ENCODE measurements around the gene SLC25A10. TPM values are rescaled to one million over a fixed set of nuclear protein-coding genes. Genes with fewer than 3 reads are reported as not detected.

SLC25A10 gene
- total RNA-seq, 1 experiment from 2014 or later = 46.8 TPM

DNA sequence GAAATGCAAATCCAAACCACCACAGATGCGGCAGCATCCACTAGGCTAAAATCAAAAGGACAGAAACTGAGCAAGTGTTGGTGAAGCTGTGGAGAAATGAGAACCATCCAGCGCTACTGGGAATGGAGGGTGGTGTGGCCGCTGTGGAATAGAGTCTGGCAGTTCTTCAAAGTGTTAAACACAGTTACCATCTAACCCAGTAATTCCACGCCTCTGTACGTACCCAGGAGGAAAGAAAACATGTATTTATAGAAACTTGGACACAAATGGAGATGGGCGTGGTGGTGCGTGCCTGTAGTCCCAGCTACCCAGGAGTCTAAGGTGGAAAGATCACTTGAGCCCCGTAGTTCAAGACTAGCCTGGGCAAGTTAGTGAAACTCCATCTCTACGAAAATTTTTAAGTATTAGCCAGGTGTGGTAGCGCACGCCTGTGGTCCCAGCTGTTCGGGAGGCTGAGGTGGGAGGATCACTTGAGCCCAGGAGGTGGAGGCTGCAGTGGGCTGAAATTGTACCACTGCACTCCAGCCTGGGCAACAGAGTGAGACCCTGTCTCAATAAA is 11.6 kb downstream of the SLC25A10 start:
- Histone ChIP-seq H3K27me3 (replicated peaks; ENCODE audit: insufficient read depth, low read depth, low read length, poor library complexity) (no peaks in the 10 kb centered on the region), H3K9me3 (ENCODE audit: low read depth, low read length, poor library complexity, severe bottlenecking) (no peaks in the 10 kb centered on the region), H3K27ac (ENCODE audit: low read depth, low read length, poor library complexity, severe bottlenecking) (no peak overlapping the region), H3K4me1 (ENCODE audit: insufficient read depth, low read length, poor library complexity, severe bottlenecking) (peaks cover 11% of the 10 kb centered on the region), H3K36me3 (ENCODE audit: insufficient read depth, low read length, poor library complexity, severe bottlenecking) (no peaks in the 10 kb centered on the region), H3K4me3 (ENCODE audit: low read depth, low read length, poor library complexity, severe bottlenecking) (no peak overlapping the region)
- intact Hi-C loops (cut with micrococcal nuclease; ENCODE audit: unreplicated experiment) = no loop called here
- CTCF ChIA-PET = no interaction called here
- POLR2A ChIA-PET (ENCODE audit: low non-redundant PET) = no interaction called here
- no peak for DNase-seq (ENCODE audit: low spot score)
- no peak for TF ChIP-seq EZH2 (IDR thresholded peaks at IDR 0.05; ENCODE audit: borderline replicate concordance, low read depth, low read length, poor library complexity, severe bottlenecking)
- TF ChIP-seq, protein P1, sequence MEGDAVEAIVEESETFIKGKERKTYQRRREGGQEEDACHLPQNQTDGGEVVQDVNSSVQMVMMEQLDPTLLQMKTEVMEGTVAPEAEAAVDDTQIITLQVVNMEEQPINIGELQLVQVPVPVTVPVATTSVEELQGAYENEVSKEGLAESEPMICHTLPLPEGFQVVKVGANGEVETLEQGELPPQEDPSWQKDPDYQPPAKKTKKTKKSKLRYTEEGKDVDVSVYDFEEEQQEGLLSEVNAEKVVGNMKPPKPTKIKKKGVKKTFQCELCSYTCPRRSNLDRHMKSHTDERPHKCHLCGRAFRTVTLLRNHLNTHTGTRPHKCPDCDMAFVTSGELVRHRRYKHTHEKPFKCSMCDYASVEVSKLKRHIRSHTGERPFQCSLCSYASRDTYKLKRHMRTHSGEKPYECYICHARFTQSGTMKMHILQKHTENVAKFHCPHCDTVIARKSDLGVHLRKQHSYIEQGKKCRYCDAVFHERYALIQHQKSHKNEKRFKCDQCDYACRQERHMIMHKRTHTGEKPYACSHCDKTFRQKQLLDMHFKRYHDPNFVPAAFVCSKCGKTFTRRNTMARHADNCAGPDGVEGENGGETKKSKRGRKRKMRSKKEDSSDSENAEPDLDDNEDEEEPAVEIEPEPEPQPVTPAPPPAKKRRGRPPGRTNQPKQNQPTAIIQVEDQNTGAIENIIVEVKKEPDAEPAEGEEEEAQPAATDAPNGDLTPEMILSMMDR (conservative IDR thresholded peaks at IDR 0.05; ENCODE audit: low read depth, low read length) = no peak
- no TSS peak for BruUV-seq (replicated peaks)

DNA sequence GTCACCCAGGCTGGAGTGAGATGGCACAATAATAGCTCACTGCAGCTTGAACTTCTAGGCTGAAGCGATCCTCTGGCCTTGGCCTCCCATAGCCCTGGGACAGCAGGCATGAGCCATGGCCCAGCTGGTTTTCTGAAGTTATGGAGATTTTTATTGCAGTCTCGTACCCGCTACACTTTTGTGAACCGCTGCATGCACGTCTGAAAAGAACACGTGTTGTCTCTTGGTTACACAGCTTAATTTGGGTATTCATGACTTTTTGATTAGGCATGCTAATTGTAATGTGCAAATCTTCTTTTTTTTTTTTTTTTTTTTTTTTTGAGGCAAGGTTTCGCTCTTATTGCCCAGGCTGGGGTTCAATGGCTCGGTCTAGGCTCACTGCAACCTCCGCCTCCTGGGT is 13.4 kb downstream of the SLC25A10 start:
- BruUV-seq (replicated peaks) = no TSS peak
- H3K4me1 ChIP-seq (ENCODE audit: insufficient read depth, low read length, poor library complexity, severe bottlenecking) = peaks cover 11% of the 10 kb centered on the region
- ChIA-PET CTCF (no interaction called here), POLR2A (ENCODE audit: low non-redundant PET) (no interaction called here)
- H3K36me3 ChIP-seq (ENCODE audit: insufficient read depth, low read length, poor library complexity, severe bottlenecking) = no peaks in the 10 kb centered on the region
- no peak overlapping the region for H3K4me3 ChIP-seq (ENCODE audit: low read depth, low read length, poor library complexity, severe bottlenecking)
- no peaks in the 10 kb centered on the region for H3K9me3 ChIP-seq (ENCODE audit: low read depth, low read length, poor library complexity, severe bottlenecking)
- no peaks in the 10 kb centered on the region for H3K27me3 ChIP-seq (replicated peaks; ENCODE audit: insufficient read depth, low read depth, low read length, poor library complexity)
- H3K27ac ChIP-seq (ENCODE audit: low read depth, low read length, poor library complexity, severe bottlenecking) = no peak overlapping the region
- intact Hi-C loops (cut with micrococcal nuclease; ENCODE audit: unreplicated experiment) = no loop called here
- DNase-seq (ENCODE audit: low spot score) = no peak
- TF ChIP-seq, protein P1 (conservative IDR thresholded peaks at IDR 0.05; ENCODE audit: low read depth, low read length) = no peak
- no peak for TF ChIP-seq EZH2 (IDR thresholded peaks at IDR 0.05; ENCODE audit: borderline replicate concordance, low read depth, low read length, poor library complexity, severe bottlenecking)

- Histone ChIP-seq H3K27ac (ENCODE audit: low read depth, low read length, poor library complexity, severe bottlenecking) (no peak overlapping the region), H3K36me3 (ENCODE audit: insufficient read depth, low read length, poor library complexity, severe bottlenecking) (no peaks in the 10 kb centered on the region), H3K4me1 (ENCODE audit: insufficient read depth, low read length, poor library complexity, severe bottlenecking) (peaks cover 12% of the 10 kb centered on the region), H3K9me3 (ENCODE audit: low read depth, low read length, poor library complexity, severe bottlenecking) (no peaks in the 10 kb centered on the region), H3K27me3 (replicated peaks; ENCODE audit: insufficient read depth, low read depth, low read length, poor library complexity) (no peaks in the 10 kb centered on the region), H3K4me3 (ENCODE audit: low read depth, low read length, poor library complexity, severe bottlenecking) (no peak overlapping the region)
- no peak for TF ChIP-seq EZH2 (IDR thresholded peaks at IDR 0.05; ENCODE audit: borderline replicate concordance, low read depth, low read length, poor library complexity, severe bottlenecking)
- TF ChIP-seq, protein P1 (conservative IDR thresholded peaks at IDR 0.05; ENCODE audit: low read depth, low read length) = no peak
- intact Hi-C loops (cut with micrococcal nuclease; ENCODE audit: unreplicated experiment) = no loop called here
- BruUV-seq (replicated peaks) = no TSS peak
- ChIA-PET CTCF (no interaction called here), POLR2A (ENCODE audit: low non-redundant PET) (no interaction called here)
- no peak for DNase-seq (ENCODE audit: low spot score)
Measured at GRCh38 chr17:81726004-81726403, 13.9 kb downstream of the SLC25A10 start.

Measured in A673 (cell line).